Vein endothelial cell (primary cell): Measurements from ENCODE around the gene ZNF773. TPM values are rescaled to one million over a fixed set of nuclear protein-coding genes. Genes with fewer than 3 reads are reported as not detected.

Experiments
- small RNA-seq: library from RNA; depleted of rRNA; stranded (forward); fragments of <200 nt; gene quantifications from one replicate; pipeline ENCODE3, GENCODE V24; 2012
- total RNA-seq: library from RNA; depleted of rRNA; stranded (reverse); fragments of >200 nt; gene quantifications from 2 replicates; pipeline ENCODE4 v1.2.3, GENCODE V29; 2012

The ZNF773 gene
- total RNA-seq, result 13.0 and 15.0 TPM in 2 replicates

DNA sequence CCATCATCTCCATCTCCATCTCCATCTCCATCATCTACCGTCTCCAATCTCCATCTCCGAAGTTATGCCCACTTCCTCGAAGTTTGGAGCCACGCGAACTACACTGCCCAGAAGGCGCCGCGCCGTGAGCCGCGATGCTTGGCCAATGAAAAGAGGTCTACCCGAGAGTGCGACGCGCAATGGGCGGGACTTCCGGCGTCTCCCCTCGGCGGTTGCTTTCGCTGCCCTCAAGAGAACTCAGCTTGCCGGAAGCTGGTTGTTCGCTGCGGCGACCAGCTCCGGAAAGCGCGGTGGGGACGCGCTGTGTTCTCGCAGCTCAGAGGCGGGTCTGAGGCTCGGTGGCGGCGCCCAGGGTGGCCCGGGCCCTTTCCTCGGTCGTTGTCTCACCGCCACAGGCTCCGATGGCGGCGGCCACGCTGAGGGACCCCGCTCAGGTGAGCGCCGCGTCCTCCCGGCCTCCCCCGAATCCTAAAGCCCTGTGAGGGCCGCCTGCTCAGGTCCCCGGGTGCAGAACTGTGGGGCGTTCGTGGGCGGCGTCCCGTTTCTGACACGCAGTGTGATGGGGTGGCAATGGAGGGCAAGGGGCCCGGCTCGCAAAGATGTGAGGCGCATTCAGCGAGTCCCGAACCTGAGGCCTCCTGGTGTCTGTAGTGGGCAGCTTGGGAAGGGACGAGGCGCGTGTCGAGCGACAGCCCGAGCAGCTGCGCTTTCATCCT lies at the start of gene ZNF773:
TSS of gene ZNF773 (plus strand) at position 259 of the 716 bp plus-strand sequence. CDS start at position 402, 143 bp downstream.

DNA sequence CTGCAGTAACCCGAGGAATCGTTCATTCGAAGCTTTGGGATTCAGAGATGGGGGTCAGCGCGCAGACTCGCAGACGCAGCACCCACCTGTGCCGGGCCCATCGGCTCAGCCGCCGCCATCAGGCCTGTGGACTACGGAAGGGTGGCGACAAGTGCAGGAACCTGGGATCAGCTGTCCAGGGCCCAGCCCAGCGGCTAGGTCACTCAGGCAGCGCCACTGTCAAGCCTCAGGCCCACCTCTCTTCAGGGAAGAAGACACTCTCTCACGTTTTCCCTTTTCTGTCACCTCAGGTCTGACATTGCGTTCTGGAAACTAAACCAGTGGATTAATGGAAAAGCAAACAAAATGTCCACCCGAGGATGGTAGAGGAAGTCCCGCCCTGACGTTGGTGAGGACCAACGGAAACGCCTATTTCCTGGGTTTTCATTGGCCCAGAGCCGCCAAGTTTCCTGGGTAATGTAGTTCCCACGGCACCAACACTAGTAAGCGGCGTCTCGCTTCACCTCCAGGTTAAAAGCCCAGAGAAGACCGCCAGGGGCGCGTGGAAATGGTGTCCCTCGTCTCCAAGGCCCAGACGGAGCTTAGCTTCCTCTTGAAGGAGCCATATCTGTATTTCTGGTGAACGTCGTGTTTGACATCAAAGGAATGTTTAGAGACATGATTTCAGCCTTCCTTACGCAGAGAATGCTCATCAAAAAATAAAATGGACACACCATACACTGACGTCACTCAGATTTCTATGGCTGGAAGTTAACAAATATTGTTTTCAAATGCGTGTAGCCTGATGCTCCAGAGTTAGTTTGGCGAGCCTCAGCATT lies 22.3 kb upstream of the ZNF773 start, which contains the start of gene ZNF772:
TSS of gene ZNF772 (minus strand) at position 376 of the 818 bp plus-strand sequence. CDS start at position 119, 257 bp downstream.

DNA sequence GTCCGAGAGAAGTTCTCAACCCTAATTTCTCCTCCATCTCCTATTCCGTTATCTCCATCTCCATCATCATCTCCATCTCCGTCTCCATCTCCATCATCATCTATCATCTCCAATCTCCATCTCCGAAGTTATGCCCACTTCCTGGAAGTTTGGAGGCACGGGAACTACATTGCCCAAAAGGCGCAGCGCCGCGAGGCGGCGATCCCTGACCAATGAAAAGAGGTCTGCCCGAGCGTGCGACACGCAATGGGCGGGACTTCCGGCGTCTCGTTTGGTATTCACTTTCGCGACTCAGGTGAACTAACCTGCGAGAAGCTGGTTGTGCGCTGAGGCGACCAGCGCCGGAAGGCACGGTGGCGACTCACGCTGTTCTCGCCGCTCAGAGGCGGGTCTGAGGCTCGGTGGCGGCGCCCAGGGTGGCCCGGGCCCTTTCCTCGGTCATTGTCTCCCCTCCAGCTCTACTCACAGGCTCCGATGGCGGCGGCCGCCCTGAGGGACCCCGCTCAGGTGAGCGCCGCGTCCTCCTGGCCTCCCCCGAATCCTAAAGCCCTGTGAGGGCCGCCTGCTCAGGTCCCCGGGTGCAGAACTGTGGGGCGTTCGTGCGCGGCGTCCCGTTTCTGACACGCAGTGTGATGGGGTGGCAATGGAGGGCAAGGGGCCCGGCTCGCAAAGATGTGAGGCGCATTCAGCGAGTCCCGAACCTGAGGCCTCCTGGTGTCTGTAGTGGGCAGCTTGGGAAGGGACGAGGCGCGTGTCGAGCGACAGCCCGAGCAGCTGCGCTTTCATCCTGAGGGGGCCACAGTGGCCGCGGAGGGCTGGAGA lies 12.1 kb upstream of the ZNF773 start, which contains the start of gene ZNF419:
TSS of gene ZNF419 (plus strand) at position 274 of the 822 bp plus-strand sequence. CDS start at position 475, 201 bp downstream.

DNA sequence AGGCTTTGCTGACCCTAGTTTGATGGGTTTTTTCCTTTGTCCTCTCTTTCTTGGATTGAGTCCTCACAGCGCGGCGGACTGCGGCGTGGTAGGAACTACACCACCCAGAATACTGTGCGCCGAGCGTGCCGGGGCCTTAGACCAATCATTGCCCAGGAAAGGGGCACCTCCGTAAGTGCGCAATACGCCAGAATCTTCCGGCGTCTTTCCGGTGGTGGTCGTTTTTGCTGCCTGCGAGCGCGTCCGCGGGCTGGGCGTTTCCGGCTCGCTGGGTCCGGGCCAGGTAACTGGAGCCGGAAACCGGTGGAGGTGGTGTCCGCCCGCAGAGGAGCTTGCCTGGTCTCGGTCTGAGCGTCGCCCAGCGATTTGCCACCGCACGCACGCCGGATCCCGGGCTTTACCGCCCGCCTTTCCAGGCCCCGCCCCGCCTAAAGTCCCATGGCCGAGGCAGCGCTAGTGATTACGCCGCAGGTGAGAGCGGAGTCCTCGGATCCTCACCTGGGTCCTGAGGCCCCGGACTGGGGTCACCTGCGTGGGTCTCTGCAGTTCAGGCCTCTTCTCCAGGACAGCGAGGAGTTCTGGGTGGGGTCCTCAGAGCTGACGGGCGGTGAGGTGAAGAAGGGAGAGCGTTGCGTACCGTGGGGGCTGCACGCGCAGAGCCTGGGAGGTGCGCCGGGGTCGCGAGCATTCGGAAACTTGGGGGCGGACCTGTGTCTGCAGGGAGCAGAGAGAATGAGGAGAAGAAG lies 27.6 kb downstream of the ZNF773 start, which contains the start of gene ZNF549:
TSS of gene ZNF549 (plus strand) at position 221 of the 746 bp plus-strand sequence. CDS start at position 439, 218 bp downstream.

Small RNA genes within 50 kb of the gene (small RNA-seq; reads per million reads assigned to genes)
- not detected for gene VN1R107P

Other genes starting within 250 kb of the ZNF773 start
- 74.9 and 77.1 TPM in 2 replicates for gene ZNF460, start 219.5 kb upstream of the ZNF773 start, total RNA-seq
- 10.1 and 11.7 TPM in 2 replicates for gene ZNF543, start 179.5 kb upstream of the ZNF773 start, total RNA-seq
- gene ZNF304, start 148.7 kb upstream of the ZNF773 start, total RNA-seq, result 8.5 and 9.0 TPM in 2 replicates
- gene TRAPPC2B, start 136.4 kb upstream of the ZNF773 start, total RNA-seq, result 9.1 and 10.1 TPM in 2 replicates
- 1.6 and 2.9 TPM in 2 replicates for gene ZNF547, start 136.4 kb upstream of the ZNF773 start, total RNA-seq
- 14.2 and 16.3 TPM in 2 replicates for gene ZNF548, start 110.1 kb upstream of the ZNF773 start, total RNA-seq
- gene ZNF17, start 88.8 kb upstream of the ZNF773 start, total RNA-seq, result 11.4 and 14.3 TPM in 2 replicates
- gene ZNF749, start 64.6 kb upstream of the ZNF773 start, total RNA-seq, result 7.2 and 12.2 TPM in 2 replicates
- gene VN1R1, start 42.8 kb upstream of the ZNF773 start, total RNA-seq, result 0.98 and 1.1 TPM in 2 replicates
- 14.4 and 22.7 TPM in 2 replicates for gene ZNF772, start 22.4 kb upstream of the ZNF773 start, total RNA-seq
- 11.1 and 13.5 TPM in 2 replicates for gene ZNF419, start 12.2 kb upstream of the ZNF773 start, total RNA-seq
- gene ZNF549, start 27.4 kb downstream of the ZNF773 start, total RNA-seq, result 4.2 and 4.6 TPM in 2 replicates
- gene ZNF550, start 59.9 kb downstream of the ZNF773 start, total RNA-seq, result 4.6 and 6.2 TPM in 2 replicates
- gene ZNF416, start 79.0 kb downstream of the ZNF773 start, total RNA-seq, result 6.2 and 6.8 TPM in 2 replicates
- 4.6 and 5.7 TPM in 2 replicates for gene ZIK1, start 84.2 kb downstream of the ZNF773 start, total RNA-seq
- 3.6 and 6.9 TPM in 2 replicates for gene ZNF530, start 99.9 kb downstream of the ZNF773 start, total RNA-seq
- 19.3 and 21.5 TPM in 2 replicates for gene ZNF134, start 114.3 kb downstream of the ZNF773 start, total RNA-seq
- 7.5 and 9.3 TPM in 2 replicates for gene ZNF211, start 133.2 kb downstream of the ZNF773 start, total RNA-seq
- gene ZSCAN4, start 169.0 kb downstream of the ZNF773 start, total RNA-seq, result under 0.01 and 0.10 TPM in 2 replicates
- 13.4 and 14.4 TPM in 2 replicates for gene ZNF551, start 182.0 kb downstream of the ZNF773 start, total RNA-seq
- 0.33 and 3.7 TPM in 2 replicates for gene ZNF154, start 209.3 kb downstream of the ZNF773 start, total RNA-seq
- gene ZNF671, start 227.7 kb downstream of the ZNF773 start, total RNA-seq, result 4.6 and 8.3 TPM in 2 replicates
- gene ZNF776, start 246.9 kb downstream of the ZNF773 start, total RNA-seq, result 14.9 and 15.7 TPM in 2 replicates